ENCODE measurements around the gene RPS6KL1.

The RPS6KL1 gene

DNA sequence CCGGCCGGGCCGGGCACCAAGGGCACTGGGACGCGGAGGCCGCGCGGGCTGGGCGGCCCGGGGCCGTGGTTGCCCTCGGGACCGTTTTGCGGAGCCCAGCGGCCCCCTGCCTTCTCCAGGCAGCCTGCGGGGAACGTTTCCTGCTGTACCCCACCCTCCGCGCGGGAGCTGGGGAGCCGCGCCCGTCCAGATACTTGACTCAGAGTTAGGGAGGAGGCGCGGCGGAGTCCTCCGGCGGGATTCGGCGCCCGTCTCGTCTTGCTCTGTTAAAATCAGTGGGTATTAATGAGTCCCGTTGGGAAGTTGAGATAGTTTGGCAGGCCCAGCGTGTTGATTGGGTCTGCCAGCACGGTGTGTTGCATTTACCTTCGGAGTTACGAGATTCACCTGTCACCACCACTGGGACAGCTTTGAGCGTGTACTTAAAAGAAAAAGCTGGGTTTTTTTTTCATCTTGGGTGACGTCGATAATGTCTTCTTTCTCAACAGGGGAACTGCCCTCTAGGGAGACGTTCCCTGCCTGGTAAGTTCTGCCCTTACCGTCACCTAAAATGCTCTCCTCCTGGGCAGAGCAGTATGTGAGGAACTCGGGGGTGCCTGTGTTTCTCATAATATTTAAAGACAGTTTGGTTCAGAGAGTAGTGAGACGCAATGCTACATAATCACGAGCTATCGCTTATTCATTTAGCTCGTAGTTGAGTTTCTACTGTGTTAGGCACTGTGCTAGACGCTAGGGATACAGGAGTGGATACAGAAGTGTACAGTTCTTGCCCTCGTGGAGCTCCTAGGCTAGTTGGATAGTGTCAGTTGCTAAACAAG is 40.7 kb downstream of the RPS6KL1 start:
- DNase-seq (ENCODE audit: low read depth), result no peak

DNA sequence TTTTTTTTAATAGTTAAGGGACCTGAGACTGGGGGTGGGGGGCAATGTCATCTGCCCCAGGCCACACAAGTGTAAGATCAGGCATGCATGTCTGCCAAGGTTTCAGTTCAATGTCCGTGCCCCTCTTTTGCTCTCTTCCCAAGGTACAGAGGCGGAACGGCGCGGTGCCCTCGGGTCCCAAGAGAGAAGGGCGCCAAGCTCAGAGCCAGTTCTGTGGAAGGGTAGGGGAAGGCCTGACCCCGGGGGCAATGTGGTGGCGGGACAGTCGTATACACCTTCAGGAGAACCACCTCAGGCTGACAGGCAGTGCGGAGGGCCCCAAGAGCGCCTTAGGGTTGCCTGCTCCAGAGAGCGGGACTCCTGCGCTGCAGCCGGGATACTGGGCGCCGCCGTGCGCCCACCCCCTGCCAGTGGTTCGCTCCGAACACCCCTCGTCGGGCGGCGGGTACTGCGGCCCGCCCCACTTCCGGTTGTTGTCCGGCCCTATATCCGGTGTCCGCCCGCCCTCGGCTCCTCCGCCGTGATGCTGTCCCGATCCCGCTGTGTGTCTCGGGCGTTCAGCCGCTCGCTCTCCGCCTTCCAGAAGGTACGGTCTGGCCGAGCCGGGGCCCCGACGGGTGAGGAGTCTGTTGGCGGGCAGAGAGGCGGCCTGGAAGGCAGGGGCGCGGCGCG is 41.5 kb downstream of the RPS6KL1 start, which contains the start of gene DLST:
Gene DLST (plus strand): TSS at position 486 of the 672 bp plus-strand sequence. CDS start 38 bp downstream, at position 524.
- no peak for DNase-seq (ENCODE audit: low read depth)

DNA sequence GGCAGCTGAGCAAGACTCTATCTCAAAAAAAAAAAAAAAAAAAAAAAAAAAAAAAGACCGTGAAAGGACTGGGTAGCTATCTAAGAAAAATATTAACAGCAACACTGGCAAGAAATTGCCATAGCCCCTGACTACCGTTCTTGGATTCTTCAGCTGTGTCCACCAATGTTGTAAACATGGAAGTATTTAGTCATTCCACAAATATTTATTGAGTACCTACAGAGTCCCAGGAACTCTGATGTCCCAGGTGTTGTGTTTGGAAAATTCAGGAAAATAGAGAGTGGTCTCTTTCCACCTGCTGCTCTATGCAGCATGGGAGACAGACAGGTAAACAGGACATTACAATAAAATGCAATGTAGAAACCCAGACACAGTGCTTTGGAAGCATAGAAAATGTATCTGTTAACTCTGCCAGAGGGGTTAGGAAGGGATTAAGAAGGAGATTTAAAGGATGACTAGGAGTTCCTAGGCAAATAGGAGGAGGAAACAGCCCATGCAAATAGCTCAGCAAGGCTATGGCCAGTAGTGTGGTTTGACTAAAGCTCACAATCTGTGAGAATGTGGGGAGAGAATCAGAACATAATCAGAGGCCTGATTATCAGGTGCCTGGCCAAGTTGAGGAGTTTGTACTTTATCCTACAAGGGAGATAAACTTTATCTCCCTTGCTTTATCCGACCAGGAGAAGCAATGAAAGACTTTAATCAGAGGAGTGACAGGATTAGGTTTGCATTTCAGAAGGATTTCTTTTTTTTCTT is 43.5 kb downstream of the RPS6KL1 start:
- no peak for DNase-seq (ENCODE audit: low read depth)

DNA sequence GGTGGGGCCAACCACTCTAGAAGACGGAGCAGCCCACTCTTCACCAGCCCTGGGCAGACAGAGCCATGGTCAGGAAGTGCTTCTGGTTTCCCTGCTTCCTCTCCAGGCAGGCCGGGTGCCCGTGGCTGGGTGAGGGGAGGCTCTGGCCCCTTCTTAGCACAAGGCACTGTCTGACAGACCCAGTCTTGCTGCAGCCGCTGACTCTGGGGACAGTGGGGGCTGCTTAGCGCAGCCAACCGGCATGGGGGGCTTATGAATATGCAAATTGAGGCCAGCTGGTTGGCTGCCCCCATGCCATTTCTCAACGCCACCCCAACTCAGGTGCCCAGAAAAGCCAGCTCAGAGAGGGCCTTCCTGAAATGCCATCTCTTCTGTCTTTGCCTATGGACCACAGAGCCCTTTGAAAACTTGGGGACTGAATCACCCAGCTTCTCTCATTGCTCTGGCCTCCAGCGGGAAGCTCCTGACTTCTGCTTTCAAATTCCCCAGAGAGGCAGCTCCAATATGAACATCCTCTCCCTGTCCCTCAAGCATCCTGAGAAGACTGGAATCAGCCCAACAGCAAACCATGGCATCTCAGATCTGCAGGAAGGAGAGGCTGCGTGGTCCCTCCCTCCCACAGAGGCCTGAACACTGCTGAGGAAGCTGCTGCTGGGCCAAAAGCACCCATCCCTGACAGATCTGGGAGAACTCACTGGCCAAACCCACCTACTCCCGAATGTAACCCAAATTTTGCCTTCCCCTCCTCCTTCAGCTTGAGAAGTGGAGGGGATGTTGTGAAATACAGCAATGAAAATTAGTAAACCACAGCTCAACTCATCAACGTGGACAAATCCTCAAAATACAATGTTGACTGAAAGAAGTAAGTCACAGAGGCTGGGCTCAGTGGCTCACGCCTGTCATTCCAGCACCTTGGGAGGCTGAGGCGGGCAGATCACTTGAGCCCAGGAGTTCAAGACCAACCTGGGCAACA is 46.8 kb downstream of the RPS6KL1 start, which contains the start of gene PROX2:
Gene PROX2 (minus strand): TSS at position 205 of the 973 bp plus-strand sequence. CDS start 12,311 bp downstream, outside the sequence.
- DNase-seq (ENCODE audit: low read depth), result no peak

DNA sequence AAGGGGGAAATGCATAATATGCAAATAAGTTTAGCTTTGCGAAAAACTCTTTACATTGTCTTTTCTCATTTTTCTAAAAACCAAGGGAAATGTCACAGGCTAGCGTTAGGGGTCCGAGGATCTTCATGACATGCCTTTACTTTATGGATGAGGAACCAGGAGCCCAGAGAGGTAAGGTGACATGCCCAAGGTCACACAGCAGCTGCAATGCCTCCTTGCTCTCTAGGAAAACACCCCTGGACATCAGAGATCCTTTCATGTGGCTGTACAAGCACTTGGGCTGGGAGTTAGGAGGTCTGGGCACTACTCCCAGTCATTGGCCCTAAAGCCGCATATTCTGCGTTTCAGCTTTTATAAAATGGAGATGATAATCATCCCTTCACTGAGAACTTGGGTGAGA is 47.9 kb downstream of the RPS6KL1 start:
- DNase-seq (ENCODE audit: low read depth), result no peak

DNA sequence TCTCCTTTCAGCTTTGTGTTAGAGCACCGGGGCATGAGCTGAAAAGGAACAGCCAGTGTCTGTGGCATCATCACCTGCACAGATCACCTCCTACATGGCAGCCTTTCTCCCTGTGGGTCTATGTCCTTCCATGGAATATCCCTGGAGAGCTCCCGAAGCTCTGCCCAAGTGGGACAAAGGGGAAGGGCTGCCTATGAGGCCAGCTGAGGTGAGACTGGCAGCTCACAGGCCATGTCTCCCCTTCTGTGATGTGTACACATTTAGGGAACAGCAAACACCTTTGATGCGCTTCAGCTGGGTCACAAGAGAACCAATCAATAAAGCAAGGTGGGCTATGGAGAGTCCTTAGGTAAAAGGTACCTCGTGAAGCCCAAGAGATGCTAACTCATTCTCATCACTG is 51.2 kb downstream of the RPS6KL1 start:
- DNase-seq (ENCODE audit: low read depth), result no peak

DNA sequence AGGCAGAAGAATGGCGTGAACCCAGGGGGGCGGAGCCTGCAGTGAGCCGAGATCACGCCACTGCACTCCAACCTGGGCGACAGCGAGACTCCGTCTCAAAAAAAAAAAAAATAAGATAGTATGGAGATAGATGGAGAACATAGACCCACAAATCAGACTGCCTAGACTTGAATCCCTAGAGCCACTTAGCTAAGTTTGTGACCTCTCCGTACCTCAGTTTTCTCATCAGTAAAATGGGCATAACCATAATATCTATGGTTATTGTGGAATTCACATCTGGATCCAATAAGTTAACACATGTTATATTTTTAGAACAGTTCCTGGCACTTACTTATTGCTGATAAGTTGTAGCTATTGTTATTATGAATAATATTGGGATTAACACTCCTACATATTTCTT is 54.3 kb downstream of the RPS6KL1 start:
- no peak for DNase-seq (ENCODE audit: low read depth)

DNA sequence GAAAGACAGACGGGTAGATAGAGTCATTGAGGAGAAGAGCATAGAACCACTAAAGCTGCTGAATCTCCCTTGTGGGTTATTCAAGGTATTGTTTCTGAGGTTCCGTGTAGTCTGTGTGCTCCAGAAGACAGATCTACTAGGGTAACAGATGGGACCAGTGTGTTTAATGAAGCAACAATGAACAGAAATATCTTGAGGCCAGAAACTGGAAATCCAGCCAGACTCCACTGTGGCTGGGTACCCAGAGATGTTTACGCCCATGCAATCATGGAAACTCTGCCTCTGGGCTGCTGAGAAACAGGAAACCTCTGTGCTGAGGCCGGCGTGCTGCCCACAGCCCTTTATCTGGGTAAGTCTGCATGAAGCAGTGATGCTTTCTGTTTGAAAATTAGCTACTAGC is 55.4 kb downstream of the RPS6KL1 start:
- DNase-seq (ENCODE audit: low read depth), result no peak

DNA sequence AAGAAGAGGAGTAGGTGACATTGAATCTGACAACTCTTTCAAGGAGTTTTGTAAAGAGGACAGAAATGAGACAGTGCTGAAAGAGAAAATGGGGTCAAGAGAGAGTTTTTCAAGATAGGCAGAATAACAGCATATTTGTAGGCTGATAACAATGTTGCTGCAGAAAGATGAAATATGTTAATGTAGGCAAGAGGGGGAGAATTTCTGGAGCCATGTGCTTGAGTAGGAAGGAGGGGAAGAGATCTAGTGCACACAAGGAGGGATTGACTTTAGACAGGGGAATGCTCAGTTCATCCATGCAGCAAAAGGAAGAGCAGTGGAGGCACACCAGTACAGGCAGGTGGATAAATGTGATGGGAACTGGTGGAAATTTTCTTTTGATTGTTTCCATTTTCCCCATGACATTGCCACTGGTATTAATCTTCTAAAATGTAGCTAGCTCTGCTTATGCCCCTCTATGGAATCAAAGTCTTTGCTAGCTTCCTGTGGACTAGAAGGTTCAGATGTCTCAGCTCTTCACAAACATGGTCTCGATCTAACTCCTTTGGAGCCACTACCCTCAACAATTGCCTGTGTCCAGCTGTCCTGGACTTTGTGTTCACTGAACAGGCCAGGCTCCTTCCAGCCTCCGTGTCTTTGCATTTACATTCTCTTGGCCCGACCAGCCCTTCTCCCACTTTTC is 56.2 kb downstream of the RPS6KL1 start:
- no peak for DNase-seq (ENCODE audit: low read depth)

DNA sequence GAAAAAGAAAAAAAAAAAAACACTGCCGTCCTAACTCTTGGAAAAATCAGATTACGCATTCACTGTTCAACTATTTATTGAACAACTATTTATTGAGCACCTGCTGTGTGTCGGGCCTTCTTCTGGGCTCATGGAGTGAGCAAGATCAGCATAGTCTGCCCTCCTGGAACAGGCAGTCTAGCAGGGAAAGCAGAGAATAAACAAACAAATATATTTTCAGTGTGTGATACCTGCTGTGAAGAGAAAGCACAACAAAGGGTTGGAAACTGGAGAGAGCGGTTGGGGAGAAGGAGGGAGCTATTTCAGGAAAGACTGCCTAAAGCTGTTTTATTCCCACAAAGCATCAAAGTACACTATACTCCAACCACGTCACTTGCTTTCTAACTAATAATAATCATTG is 57.9 kb downstream of the RPS6KL1 start:
- DNase-seq (ENCODE audit: low read depth), result no peak

DNA sequence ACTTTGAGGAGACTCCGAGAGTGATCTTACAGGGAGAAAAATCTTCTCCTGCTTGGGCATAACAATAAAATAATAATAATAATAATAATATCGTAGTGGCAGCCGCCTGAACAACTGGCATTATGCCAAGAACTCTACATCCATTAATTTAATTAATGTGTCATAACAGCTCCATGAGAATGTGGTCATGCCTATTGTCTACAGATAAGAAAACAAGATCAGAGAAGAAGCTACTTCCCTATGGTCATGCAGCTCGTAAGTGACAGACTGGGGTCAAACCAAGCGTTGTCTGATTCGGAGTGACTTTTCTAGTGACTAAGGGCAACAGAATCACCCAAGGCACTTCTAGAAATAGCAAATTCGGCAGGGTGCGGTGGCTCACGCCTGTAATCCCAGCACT is 58.9 kb downstream of the RPS6KL1 start:
- DNase-seq (ENCODE audit: low read depth), result no peak

DNA sequence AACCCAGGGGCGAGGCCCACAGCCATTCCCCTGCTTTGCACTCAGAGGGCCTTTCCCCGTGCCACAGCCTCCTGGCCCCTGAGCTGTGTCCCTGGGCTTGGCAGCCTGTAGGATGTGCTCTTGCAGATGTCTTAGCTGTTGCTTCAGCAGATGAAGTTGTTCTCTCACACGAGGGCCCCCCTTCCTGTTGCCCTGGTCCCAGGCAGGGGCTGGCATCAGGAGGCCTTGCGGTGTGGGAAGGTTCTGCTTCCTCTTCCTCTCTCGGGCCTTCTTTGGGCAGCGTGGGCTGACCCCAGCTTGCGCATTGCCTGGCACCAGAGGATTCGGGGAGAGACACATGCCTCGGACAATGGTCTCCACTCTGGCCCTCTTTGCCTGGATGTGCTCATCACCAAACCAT is 59.8 kb downstream of the RPS6KL1 start:
- no peak for DNase-seq (ENCODE audit: low read depth)

DNA sequence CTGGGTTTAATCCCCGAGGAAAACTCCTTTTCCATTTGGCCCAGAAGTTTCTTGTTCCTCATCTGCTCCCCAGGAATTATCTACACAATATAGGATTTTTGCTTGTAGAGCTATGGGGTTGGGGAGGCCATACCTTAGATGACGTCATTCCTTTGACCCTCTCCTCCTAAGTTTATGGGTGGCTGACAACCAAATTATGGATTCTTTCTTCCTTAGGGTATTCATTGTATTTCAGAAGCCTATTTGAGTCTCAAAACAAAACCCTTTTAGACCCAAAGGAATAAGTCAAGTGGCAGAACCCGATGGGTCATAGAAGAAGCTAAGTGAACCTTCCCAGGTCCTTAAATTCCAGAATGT is 61.3 kb downstream of the RPS6KL1 start:
- DNase-seq (ENCODE audit: low read depth), result no peak

DNA sequence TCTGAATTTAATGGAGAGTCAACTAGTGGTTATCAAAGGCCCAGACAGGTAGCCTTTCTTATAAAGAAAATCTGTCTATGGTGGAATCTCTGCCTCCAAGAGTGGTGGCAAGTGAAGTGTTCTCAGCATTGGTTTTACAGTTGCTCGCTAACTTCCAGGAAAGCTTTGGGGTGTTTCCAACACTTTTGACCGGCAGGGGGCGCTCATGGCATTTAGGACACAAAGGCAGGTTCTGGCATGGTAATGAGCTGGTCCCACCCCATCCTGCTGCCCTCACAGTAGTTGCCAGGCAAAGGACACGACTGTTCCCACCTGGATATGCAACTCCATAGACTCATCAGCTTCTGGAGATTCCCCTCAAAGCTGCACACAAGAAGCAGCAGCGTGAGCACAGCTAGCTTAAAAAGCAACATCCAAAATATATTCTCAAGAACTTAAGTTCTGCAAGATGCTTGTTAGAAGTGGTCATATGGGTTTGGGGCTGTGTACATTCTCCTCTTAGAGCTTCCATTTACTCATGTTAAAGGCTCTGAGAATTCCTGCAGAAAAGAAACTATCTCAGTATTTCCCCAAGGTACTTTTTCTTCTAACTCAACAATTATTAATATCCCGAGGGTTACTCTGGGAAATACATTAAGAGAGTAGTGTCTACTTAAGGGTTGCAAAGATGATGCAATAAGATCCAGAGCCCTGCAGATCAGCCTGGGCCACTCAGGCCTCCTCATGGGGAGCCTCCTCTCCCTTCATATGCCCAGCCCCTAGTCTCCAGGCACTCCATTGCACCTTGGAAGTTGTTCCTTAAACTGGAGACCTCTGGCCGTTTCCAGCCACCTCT is 61.9 kb downstream of the RPS6KL1 start:
- no peak for DNase-seq (ENCODE audit: low read depth)

DNA sequence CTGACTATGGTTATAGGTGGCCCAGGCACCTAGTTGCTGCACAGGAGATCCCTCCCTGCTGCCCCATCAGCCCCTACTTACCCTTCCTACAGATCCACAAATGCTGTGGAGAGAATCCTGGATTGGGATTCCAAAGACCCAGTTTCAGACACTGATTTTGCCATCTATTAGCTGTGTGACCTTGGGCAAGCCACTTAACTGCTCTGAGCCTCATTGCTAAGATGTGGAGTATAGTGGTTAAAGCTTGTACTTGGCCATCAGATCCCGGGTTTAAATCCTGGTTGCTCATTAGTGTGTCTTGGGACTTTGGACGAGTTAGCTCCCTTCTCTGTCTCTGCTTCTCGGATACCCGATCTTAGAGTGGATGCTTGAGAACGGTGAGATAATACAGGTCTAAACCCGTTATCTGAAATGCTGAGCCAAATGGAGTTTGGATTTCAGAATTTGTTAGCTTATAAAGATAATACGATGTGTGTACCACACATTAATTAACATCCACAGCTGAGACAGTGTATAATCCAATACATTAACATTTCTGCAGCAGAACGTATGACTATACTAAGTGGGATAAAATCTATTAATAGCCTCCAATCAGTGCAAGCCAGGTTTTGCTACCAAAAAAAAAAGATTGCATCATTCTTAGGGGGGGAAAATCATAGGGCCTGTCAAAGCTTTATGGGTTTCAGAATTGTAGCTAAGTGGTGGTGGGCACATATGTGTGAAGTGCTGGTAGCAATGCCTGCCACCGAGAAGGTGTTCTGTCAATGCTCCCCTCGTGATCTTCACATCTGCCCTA is 63.1 kb downstream of the RPS6KL1 start:
- no peak for DNase-seq (ENCODE audit: low read depth)

DNA sequence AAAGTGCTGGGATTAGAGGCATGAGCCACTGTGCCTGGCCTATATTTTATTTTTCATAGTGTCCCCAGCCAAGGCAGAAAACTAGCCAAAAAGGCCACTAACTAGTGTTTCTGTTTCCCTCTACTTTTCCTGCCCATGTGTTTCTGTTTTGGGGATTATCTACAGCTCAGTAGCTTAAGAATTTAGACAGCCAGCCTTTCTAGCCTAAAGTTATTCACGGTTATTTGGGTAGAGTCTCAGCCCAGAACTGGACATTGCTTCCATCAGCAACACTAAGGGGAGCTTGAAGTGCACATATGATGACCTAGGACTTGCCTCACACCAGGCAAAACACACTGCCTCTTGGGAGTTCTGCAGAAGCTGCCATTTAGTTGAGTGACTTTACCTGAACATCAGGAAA is 65.0 kb downstream of the RPS6KL1 start:
- DNase-seq (ENCODE audit: low read depth), result no peak

DNA sequence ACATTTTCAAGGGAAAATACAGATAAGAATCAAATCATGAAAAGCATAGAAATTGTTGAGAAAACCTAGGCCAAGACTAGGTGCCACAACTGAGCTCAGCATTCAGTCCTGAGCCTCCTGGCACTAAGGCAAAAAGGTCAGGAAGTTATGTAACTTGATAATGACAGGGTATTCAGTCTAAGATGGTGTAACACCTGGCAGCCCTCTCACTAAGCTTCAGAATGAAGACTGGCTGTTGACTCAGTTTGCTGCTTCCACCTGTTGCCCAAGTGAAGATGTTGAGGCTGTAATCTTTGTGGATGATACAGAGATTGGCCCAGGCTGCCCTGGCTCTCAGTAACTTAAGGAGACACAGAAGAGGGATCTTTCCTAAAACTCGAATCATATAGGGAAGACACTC is 66.7 kb downstream of the RPS6KL1 start:
- DNase-seq (ENCODE audit: low read depth), result no peak

DNA sequence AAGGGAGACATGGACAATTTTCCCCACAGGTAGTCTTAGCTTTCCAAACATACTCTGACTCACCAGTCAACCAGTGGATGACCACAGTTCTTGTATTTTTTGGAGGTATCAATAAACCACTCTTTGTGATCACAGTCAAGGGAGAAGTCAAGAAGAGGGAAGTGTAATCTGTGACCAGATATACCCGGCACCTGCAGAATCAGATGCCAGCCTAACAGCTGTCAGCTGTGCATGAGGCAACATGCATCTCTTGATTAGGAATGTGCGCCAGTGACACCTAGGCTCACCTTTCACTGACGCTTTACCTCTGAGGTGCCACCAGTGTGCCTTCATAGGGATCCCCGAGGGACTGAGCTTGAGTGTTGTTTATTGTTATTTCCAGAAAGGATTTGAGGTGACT is 67.1 kb downstream of the RPS6KL1 start:
- DNase-seq (ENCODE audit: low read depth), result no peak

DNA sequence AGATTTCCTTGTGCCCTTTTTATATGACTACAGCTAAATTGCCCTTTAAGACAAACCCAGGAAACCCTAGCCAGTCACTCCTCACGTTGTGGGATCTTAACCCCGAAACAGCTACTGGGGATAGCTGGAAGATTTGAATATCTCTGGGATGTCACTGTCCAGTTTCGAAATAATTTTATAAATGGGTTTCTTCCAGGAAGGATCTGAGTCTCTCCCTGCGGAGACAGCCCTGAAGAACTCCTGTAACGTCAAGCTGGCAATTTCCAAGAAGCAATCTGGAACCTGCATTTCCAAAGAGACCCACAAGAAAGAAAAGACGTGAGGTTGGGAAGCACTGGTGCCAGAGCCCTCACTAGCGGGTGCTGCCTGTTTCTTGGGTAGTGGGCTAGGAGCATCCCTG is 68.0 kb downstream of the RPS6KL1 start:
- DNase-seq (ENCODE audit: low read depth), result no peak
